ENCODE results near the gene CCDC192. TPM values are rescaled to one million over a fixed set of nuclear protein-coding genes. Genes with fewer than 3 reads are reported as not detected.

Gene CCDC192
- total RNA-seq, 4 donors from 2014 or later = 0.94 to 2.6 (median 0.94) TPM; not detected in 1

DNA sequence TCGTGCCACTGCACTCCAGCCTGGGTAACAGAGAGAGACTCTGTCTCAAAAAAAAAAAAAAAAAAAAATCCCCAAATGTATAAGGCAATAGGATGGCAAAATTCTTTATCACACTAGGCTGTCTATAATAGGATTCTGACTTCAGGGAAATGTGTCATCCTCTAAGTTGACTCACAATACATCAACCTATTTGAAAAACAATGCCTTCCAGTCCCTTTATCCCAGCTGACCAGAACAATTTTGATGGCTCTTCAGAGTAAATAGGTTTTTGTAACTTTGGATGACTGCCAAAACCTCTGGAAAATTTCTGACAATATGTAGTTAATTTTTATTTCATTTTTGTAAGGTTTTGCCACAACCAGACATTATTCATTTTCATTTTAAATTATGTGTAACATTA lies 184.1 kb downstream of the CCDC192 start:
- no peak for ATAC-seq
- Histone ChIP-seq H3K36me3 (no peaks in the 10 kb centered on the region), H3K4me1 (peaks cover 0 to 13% (median 0%) of the 10 kb centered on the region in 3 donors), H3K27ac (no peak overlapping the region), H3K27me3 (no peaks in the 10 kb centered on the region), H3K4me3 (no peak overlapping the region), H3K9me3 (no peaks in the 10 kb centered on the region)
- TF ChIP-seq, protein P1, sequence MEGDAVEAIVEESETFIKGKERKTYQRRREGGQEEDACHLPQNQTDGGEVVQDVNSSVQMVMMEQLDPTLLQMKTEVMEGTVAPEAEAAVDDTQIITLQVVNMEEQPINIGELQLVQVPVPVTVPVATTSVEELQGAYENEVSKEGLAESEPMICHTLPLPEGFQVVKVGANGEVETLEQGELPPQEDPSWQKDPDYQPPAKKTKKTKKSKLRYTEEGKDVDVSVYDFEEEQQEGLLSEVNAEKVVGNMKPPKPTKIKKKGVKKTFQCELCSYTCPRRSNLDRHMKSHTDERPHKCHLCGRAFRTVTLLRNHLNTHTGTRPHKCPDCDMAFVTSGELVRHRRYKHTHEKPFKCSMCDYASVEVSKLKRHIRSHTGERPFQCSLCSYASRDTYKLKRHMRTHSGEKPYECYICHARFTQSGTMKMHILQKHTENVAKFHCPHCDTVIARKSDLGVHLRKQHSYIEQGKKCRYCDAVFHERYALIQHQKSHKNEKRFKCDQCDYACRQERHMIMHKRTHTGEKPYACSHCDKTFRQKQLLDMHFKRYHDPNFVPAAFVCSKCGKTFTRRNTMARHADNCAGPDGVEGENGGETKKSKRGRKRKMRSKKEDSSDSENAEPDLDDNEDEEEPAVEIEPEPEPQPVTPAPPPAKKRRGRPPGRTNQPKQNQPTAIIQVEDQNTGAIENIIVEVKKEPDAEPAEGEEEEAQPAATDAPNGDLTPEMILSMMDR (IDR thresholded peaks at IDR 0.05) = no peak
- TF ChIP-seq POLR2AphosphoS5 (IDR thresholded peaks at IDR 0.05) = no peak
- no peak for TF ChIP-seq EP300 (IDR thresholded peaks at IDR 0.05)
- no peak for TF ChIP-seq POLR2A (IDR thresholded peaks at IDR 0.05)
- WGBS, 2 donors (ENCODE audit: low coverage in 1 of 2) = no CpG with 5 or more reads among the region's 1 CpG

DNA sequence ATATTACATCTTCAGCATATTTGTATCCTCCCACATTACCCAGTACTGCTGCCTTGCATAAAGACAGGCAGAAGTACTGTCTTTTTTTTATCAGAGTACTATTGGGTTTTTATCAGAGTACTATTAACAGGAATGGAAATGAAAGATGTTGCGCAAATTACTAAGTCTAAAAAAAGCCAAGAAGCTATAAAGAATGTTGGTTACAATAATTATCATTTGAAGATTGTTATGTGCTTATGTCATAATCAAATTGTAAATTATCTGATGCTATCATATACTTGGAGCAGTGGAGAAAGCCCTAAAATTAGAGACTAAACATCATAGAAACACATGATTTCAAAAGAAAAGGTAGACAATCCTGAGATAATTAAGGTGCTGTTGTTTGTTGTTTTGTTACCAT lies 188.8 kb downstream of the CCDC192 start:
- Histone ChIP-seq H3K4me3 (no peak overlapping the region), H3K9me3 (no peaks in the 10 kb centered on the region), H3K27ac (no peak overlapping the region), H3K27me3 (no peaks in the 10 kb centered on the region), H3K4me1 (peaks cover 3 to 19% (median 4%) of the 10 kb centered on the region in 3 donors), H3K36me3 (no peaks in the 10 kb centered on the region)
- ATAC-seq = no peak
- no peak for TF ChIP-seq EP300 (IDR thresholded peaks at IDR 0.05)
- no peak for TF ChIP-seq POLR2AphosphoS5 (IDR thresholded peaks at IDR 0.05)
- no peak for TF ChIP-seq POLR2A (IDR thresholded peaks at IDR 0.05)
- TF ChIP-seq, protein P1 (IDR thresholded peaks at IDR 0.05) = no peak
- WGBS, 2 donors (ENCODE audit: low coverage in 1 of 2) = 80 to 100% methylated on average over 1 of the region's 1 CpG

DNA sequence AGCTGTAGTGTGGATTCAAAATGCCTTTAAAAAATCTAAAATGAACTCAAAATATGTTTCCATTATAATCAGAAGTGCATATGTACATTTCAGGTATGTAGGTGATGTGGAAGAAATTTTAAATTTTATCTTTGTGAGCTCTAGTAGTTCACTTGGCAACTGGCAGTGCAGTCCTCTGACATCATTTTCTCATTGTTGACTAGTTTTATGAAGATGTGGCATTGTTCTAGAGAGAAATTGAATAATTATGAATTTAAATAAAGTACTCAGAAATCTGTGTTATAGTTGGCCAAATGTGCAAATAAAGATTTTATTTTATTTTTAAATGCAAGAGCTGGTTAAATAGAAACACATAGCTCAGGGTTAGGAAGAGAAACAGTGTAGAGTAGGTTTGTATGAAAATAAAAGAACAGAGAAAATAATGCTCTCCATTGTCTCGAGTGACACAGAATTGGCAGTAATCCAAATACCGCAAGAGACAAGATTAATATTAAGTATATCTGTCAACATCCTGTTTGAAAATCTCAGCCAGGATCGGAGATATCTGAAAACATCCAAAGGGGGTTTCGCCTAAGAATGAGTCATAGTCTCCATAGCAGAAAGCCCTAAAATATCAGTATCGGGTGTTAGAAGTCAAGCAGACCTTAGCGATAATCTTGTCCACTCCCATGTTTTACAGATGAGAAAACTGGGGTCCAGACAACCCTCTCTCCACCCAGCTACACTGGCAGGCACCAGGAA lies 189.4 kb downstream of the CCDC192 start:
- Histone ChIP-seq H3K27ac (peak overlapping the region in 2 of 4 donors; percentile 13 to 17), H3K4me3 (no peak overlapping the region)
- no peak for ATAC-seq

DNA sequence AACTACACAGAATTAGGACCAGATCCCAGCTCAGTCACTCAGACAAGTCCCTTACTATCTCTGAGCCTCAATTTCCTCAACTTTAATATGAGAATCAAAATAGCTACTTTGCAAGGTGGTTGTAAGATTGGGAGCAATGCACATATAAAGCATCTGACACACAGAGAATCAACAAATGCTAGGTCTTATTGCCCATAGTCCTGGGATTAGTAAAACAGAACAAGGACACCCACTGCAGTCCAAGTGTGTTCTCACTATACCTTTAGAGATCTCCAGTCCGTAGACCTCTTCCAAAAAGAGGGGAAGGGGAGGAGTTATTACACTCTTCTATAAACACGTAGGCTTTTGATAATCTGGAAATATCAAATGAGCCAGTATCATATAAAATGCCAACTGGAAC lies 190.0 kb downstream of the CCDC192 start:
- Histone ChIP-seq H3K4me1 (peaks cover 3 to 19% (median 4%) of the 10 kb centered on the region in 3 donors), H3K9me3 (no peaks in the 10 kb centered on the region), H3K27ac (peak overlapping the region in 2 of 4 donors; percentile 13 to 17), H3K36me3 (no peaks in the 10 kb centered on the region), H3K4me3 (no peak overlapping the region), H3K27me3 (no peaks in the 10 kb centered on the region)
- WGBS, 2 donors (ENCODE audit: low coverage in 1 of 2) = 29 to 31% methylated on average over 2 of the region's 2 CpGs
- ATAC-seq = no peak
- TF ChIP-seq EP300 (IDR thresholded peaks at IDR 0.05) (no peak), POLR2AphosphoS5 (IDR thresholded peaks at IDR 0.05) (no peak), POLR2A (IDR thresholded peaks at IDR 0.05) (no peak)
- TF ChIP-seq, protein P1 (IDR thresholded peaks at IDR 0.05) = no peak

More for the DNA sequence above, 189.4 kb downstream of the CCDC192 start:
- TF ChIP-seq, protein P1 (IDR thresholded peaks at IDR 0.05) = no peak
- TF ChIP-seq POLR2AphosphoS5 (IDR thresholded peaks at IDR 0.05) = no peak
- no peak for TF ChIP-seq EP300 (IDR thresholded peaks at IDR 0.05)
- TF ChIP-seq POLR2A (IDR thresholded peaks at IDR 0.05) = no peak
- WGBS, 2 donors (ENCODE audit: low coverage in 1 of 2) = 1 to 24% methylated on average over 6 of the region's 6 CpGs
- Histone ChIP-seq H3K27me3 (no peaks in the 10 kb centered on the region), H3K36me3 (no peaks in the 10 kb centered on the region), H3K4me1 (peaks cover 3 to 19% (median 4%) of the 10 kb centered on the region in 3 donors), H3K9me3 (no peaks in the 10 kb centered on the region)

DNA sequence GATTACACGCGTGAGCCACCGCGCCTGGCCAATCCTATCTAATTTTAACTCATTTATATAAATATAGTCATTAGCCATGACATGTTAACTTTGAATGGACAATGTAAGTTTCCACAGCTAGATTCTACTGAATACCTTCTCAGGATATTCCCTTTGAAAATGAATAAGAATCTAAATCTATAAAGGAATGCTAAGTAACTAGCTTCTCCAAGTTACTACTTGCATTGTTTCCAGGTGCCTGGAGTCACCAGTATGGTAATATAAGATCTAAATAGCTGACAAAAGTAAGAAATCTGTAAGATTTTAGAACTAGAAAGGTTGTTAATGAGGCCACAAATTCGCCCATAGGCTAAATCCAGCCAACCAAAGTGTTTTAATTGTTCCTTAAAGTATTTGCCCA lies 191.3 kb downstream of the CCDC192 start:
- Histone ChIP-seq H3K36me3 (no peaks in the 10 kb centered on the region), H3K4me3 (no peak overlapping the region), H3K27me3 (no peaks in the 10 kb centered on the region), H3K27ac (no peak overlapping the region), H3K9me3 (no peaks in the 10 kb centered on the region), H3K4me1 (peaks cover 3 to 22% (median 4%) of the 10 kb centered on the region in 3 donors)
- 76 to 92% methylated on average over 5 of the region's 5 CpGs for WGBS, 2 donors (ENCODE audit: low coverage in 1 of 2)
- no peak for TF ChIP-seq EP300 (IDR thresholded peaks at IDR 0.05)
- TF ChIP-seq, protein P1 (IDR thresholded peaks at IDR 0.05) = no peak
- TF ChIP-seq POLR2AphosphoS5 (IDR thresholded peaks at IDR 0.05) = no peak
- no peak for TF ChIP-seq POLR2A (IDR thresholded peaks at IDR 0.05)
- no peak for ATAC-seq
